NCI-H1436 (cell line): Measurements from ENCODE around the gene ACTR6.
"Not testable (repeated sequence)": the region's sequence is repeated elsewhere in the genome, so short reads cannot be mapped to it uniquely, and the experiment has no call there.

ENCODE experiments used
- DNase-seq: peaks from one replicate; lab custom pipeline; 2025; lab: John Stamatoyannopoulos, UW

ACTR6 gene

GRCh38 chr12:100185361-100185894, 15.2 kb upstream of the ACTR6 start:
- no peak for DNase-seq

- no peak for DNase-seq
Observed at GRCh38 chr12:100186071-100186470, 14.5 kb upstream of the ACTR6 start.

GRCh38 chr12:100187068-100187467, 13.5 kb upstream of the ACTR6 start:
- no peak for DNase-seq

GRCh38 chr12:100187857-100188519, 12.6 kb upstream of the ACTR6 start:
- DNase-seq, result no peak

- DNase-seq, result not testable (repeated sequence)
Observed at GRCh38 chr12:100188888-100189635, 11.6 kb upstream of the ACTR6 start.

GRCh38 chr12:100189636-100190394, 10.8 kb upstream of the ACTR6 start:
- no peak for DNase-seq

- DNase-seq, result no peak
Observed at GRCh38 chr12:100193085-100193484, 7.5 kb upstream of the ACTR6 start.

- no peak for DNase-seq
Observed at GRCh38 chr12:100197486-100197885, 3.1 kb upstream of the ACTR6 start.

- DNase-seq, result no peak
Observed at GRCh38 chr12:100199023-100199346, 1.6 kb upstream of the ACTR6 start.

GRCh38 chr12:100199347-100200149, 1.1 kb upstream of the ACTR6 start:
- DNase-seq, result peak; percentile 50

GRCh38 chr12:100201604-100202423, 1.2 kb downstream of the ACTR6 start:
- DNase-seq, result no peak

- no peak for DNase-seq
Observed at GRCh38 chr12:100207311-100207710, 6.7 kb downstream of the ACTR6 start.

- no peak for DNase-seq
Observed at GRCh38 chr12:100208834-100209233, 8.2 kb downstream of the ACTR6 start.

GRCh38 chr12:100211698-100212097, 11.1 kb downstream of the ACTR6 start:
- DNase-seq, result no peak

- no peak for DNase-seq
Observed at GRCh38 chr12:100213016-100213891, 12.6 kb downstream of the ACTR6 start.

GRCh38 chr12:100214518-100214917, 13.9 kb downstream of the ACTR6 start:
- no peak for DNase-seq

GRCh38 chr12:100215209-100215608, 14.6 kb downstream of the ACTR6 start:
- DNase-seq, result no peak

- DNase-seq, result no peak
Observed at GRCh38 chr12:100216337-100216736, 15.7 kb downstream of the ACTR6 start.

- DNase-seq, result no peak
Observed at GRCh38 chr12:100219328-100220109, 18.9 kb downstream of the ACTR6 start.
